Amygdala (tissue), 56 donors: ENCODE data around the gene MOXD1.
"Not testable (repeated sequence)": the region's sequence is repeated elsewhere in the genome, so short reads cannot be mapped to it uniquely, and the experiment has no call there.

Experiments
- DNase-seq, 56 donors: peaks; one replicate each; lab custom pipeline; 2025; lab: John Stamatoyannopoulos, UW

MOXD1 gene

DNA sequence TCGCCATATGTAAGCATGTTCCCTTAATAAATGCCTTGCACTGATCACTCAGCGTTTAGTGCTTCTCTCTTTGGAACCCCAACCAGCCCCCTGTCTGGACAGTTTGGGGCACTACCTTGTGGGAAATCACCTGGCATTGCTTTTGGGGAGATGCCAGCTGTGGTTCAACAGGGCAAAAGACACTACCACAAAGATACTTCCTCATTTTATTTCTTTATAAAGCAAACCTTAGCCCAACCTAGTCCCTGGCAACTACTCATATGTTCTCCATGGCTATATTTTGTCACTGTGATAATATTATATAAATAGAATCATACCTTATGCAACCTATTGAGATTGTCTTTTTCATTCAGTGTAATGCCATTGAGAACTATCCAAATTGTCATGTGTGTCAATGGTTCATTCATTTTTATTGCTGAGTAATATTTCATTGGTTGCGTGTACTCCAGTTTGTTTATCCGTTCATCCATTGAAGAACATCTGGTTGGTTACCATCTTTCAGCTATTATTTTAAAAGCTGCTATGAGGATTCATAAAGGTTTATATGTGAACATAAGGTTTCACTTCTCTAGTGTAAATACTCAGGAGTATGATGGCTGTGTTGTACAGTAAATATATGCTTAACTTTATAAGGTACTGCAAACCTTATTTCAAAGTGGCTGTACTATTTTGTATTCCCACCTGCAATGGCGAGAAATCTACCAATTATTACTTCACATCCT lies 114.8 kb downstream of the MOXD1 start:
- DNase-seq = no peak

DNA sequence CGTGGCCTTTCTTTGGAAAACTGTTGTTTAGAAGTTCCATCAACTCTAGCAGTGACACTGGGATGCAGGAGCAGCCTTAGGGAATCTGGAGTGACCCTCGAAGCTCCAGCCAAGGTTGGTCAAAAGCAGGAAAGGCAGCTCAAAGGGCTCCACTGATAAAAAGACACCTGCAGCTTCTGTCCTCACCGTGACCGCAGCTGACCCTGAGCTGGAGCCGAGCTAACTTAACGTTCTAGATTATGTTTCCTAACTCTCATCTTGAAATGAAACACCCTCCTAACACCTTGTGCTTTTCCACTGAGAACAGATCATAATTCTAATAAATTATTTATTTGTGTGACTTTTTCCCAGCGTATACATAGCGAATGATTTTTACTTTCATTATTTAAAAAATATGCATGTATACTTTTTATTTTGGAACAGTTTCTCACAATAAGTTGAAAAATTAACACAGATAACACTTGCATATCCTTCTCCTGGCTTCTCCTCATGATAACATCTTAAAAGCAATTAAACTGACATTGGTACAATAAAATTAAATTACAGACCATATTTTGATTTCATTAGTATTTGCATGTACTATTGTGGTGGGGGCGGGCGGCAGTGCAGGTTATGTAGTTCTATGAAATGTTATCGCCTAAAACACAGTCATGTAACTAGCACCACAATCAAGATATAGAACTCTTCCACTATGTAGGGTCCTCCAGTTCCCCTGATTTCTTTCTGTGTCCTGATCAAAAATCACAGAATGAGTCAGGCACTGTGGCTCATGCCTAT lies 116.1 kb downstream of the MOXD1 start:
- DNase-seq = no peak

DNA sequence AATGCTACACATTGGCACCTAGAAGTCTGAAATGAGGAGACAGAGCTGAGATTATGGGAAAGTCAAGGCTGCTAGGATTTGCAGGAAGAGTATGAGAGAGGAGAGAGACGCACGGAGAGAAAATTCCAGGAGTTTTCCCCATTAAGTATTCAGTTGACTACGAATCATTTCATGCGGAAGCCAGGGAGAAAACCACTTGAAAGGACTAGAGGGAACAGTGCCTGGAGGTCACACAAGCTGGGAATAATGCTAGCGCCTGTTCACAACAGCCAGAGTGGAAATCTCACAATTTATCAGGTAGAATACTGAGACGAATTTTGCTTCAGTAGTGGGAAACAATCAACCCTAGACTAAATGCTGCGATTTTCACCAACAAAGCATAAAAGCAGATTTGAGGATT lies 118.6 kb downstream of the MOXD1 start:
- DNase-seq = peak in 1 of 56 donors; percentile 3

DNA sequence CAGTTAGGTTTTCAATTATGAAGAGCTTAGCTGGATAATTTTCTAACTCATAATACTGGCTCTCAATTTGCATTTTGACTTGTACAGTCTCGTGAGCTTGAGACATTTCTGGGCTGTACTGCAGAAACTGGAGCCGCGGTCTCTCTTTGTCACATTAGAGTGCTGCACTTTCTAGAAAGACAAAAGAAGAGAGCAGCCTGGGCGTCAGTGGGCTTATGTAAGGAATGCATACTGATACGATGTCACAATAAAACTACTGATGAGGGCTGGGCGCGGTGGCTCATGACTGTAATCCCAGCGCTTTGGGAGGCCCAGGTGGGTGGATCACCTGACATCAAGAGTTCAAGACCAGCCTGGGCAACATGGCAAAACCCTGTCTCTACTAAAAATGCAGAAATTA lies 120.8 kb downstream of the MOXD1 start:
- no peak for DNase-seq

DNA sequence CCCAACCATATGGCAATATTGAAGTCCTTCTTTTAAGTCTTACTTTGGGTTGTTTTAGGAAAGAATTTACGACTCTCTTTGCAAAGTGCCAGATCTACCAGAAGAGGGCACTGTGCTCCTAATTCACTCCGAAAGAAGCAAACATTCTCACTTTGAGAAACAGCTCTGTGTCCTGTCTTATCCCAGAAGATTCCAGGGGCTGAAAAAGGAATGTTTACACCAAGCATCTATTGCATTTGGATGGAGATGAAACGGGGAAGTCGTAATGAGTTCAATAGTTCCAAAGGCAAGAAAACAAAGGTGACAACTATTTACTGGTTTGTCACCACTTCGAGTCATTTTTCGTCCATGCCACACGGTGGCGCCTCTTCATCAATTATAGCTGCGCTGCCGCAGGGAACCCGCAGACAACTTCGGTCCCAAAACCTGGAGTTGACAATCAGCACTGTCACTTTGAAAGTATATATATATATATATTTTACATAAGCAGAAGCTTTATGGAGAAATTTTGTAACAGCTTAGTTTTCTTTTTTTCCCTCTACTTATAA lies 121.6 kb downstream of the MOXD1 start:
- peak in 54 of 56 donors; percentile 5 to 85 (median 57) for DNase-seq

DNA sequence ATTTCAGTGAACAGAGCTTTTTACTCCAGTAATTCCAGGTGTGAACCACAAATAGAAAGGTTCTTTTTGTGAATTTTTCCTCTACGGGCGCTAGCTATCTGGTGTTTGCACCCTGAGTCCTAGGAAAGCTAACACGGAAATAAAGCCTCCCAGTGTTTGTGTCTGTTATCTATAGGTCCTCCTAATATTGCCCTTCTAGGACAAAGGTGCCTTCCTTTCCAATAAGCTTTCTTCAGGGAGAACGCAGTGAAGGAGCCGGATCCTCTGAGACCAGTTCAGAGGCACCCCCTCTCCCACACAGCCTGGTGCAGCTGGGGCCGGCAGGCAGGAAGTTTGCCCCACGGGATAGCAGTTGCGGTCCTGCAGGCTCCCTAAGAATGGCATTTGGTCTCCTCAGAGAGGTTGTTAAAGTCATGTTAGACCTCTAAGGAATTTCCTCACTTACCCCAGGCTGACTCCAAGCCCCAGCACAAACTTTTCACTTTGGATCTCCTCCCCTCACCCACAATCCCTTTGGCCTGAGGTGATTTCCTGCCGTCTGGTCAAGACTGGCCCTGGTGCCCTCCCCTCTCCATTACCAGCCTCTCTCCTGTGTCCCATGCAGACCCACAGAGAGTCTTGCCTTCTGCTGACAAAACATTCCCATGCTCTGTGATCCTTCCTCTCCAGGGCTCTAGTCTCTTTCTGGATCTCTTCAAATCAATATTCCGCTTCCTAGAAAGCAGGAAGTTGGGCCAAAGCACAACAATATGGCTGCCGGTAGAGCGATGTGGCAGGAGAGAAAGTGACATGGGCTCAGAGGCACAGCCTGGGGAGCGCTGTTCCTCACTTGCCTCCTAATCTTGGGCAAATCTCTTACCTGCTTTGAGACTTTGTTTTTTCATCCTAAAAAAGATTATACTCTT lies 126.0 kb downstream of the MOXD1 start:
- DNase-seq = no peak

DNA sequence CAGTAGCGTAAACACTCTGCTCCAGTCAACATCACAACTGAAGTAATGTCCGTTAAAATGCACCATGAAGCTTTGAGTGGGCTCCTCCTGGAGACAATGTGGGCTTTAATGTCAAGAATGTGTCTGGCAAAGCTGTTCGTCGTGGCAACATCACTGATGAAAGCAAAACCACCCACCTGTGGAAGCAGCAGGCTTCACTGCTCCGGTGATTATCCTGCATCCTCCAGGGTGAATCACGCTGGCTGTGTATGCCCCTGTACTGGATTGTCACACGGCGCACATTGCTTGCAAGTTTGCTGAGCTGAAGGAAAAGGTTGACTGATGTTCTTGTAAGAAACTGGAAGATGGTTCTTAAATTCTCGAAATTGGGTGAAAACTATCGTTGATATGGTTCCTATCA lies 128.5 kb downstream of the MOXD1 start:
- DNase-seq = no peak

DNA sequence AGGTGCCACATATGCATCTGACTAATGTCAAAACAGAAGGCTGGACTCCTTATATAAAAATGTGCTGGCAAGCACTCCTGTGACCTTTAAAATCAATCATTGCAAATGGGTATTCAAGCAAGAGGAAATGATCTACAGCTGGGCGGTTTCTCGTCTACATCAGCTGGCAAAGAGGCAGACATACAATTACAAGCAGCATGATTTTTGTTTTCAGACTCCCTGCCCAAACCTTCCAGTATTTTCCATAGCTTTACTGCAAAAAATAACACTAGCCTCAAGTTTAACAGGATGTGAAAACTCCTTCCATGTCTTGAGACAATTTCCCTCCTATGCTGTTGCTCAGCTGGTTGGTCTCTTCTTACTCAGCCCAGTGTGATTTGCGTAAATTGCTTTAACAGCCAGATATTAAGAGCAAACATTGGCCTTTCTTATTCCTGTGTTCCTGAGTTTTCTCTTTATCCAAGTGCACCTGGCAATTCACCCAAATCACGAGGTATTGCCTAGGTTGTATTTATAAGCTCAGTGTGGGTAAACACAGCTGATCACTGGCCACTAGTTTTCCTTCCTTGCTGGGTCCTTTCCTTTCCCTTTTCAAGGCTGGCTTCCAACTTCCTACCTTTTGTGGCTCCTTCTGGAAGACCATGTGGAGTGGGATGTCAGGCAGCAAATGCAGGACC lies 130.4 kb downstream of the MOXD1 start:
- no peak for DNase-seq

DNA sequence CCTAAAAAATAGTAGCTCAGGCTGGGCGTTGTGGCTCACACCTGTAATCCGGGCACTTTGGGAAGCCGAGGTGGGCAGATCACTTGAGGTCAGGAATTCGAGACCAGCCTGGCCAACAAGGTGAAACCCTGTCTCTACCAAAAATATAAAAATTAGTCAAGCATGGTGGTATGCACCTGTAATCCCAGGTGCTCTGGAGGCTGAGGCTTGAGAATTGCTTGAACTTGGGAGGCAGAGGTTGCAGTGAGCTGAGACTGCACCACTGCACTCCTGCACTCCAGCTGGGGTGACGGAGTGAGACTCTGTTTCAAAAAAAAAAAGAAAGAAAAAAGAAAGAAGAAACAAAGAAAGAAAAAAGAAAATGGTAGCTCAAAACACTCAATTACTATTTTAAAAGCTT lies 132.6 kb downstream of the MOXD1 start:
- not testable (repeated sequence) for DNase-seq

DNA sequence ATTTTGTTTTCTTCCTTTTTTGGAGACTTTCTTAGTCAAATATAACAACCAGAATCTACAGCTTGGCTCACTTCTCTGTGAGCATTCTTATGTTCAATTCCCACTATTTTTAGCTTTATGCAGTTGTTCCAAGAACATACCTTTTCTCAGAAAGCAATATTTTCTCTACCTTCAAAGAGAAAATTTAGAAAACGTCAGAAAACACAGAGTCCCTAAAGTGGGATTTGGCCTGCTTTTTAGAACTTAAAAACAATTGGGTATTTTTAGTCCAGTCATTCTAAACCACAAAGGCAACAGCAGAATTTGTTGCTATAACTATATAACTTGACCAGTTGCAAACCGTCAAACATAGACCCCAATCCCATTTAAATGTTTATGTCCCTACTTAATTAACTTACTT lies 133.1 kb downstream of the MOXD1 start:
- DNase-seq = no peak

DNA sequence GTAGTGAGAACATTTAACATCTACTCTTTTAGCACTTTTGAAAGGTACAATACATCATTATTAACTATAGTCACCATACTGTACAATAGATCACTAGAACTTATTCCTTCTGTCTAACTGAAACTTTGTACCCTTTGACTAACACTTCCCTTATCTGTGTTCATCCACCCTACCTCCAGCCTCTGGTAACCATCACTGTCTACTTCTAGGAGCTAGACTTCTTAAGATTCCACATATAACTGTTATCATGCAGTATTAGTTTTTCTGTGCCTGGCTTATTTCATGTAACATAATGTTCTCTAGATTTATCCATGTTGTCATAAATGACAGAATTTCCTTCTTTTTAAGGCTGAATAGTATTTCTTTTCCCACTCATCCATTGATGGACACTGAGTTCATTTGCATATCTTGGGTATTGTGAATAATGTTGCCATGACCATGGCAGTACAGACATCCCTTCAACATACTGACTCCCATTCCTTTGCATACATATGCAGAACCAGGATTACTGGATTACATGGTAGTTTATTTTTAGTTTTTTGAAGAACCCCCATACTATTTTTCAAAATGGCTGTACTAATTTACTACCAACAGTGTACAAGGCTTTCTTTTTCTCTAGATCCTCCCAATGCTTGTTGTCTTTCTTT lies 135.7 kb downstream of the MOXD1 start:
- no peak for DNase-seq

DNA sequence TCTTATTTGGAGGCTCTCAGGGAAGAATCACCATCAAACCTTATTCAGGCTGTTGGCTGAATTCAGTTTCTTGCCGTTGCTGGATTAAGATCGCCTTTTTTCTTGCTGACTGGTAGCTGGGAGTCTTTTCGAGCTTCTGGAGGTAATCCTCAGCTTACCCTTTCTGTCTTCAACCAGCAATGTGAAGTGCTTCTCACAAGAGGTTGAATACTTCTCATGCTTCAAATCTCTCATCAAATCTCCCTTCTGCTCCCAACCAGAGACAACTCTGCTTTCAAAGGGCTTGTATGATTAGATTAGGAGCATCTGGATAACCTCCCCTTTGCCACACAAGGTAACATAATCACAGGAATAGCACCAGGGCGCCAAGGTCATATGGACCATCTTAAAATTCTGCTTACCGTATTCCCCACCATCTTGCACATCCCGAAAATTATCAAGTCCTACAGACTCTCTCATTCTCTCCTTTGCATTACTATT lies 137.2 kb downstream of the MOXD1 start:
- DNase-seq = no peak

DNA sequence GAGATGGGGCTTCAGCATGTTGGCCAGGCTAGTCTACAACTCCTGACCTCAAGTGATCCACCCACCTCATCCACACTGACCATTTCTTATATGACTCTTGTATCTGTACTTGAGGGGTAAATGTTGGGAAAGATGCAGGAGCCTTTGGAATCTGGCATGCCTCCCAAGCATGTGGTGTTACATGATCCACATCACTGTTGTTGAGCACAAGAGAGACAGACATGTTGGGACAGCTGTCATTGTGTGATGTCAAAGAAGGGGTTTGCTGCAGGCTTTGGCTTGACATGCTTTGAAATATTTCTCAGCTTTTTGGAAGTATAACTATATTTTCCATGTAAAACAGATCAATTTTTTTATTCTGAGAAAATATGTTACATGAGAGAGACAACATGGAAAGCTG lies 139.9 kb downstream of the MOXD1 start:
- no peak for DNase-seq

DNA sequence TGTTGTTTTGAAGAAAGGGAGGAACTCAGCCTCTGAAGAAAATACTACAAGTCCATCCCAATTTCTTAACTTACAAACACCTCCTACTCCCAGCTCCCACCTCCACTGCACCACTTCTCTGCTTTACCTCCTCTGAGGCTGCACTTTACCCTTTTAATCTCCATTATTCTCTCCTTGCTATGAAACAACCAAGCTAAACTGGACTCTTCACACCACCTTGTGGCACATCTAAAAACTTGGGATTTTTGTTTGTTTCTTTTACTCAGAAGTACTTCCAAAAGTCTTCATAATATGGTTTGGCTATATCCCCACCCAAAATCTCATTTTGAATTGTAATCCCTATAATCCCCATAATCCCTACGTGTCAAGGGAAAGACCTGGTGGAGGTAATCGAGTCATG lies 142.2 kb downstream of the MOXD1 start:
- DNase-seq = no peak

DNA sequence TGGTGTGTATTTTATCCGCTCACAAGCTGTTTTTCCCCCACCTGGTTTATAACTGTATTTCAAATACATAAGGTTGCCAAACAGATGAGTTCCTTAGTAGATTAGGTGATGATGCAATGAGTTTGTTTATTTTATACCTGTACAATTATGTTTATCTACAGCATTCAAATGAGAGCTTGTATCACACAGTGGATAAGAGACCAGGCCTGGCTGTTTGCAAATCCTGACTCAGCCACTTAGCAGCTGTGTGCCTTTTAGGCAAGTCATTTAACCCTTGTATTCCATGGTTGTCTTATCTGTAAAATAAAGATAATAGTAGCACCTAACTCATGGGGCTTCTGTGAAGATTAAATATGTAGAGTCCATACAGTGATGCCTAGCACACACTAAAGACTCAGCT lies 143.7 kb downstream of the MOXD1 start:
- DNase-seq = no peak

DNA sequence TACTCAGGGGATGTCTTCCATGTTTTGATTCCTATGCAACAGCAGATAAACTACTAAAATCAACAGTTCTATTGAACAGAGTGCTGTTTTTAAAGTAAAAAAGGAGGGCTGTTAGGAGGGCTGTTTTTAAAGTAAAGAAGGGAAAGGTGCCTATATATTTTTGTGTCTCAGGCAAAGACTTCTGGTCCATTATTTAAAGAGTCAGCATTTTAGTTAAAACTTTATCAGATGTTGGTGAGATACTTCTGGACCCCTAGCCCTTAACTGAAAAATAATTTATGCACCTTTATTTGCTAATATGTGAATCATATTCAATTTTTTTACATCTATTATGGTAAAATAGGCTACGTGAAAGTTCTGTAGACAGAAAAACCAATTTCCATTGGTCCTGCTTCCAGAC lies 144.8 kb downstream of the MOXD1 start:
- DNase-seq = no peak

DNA sequence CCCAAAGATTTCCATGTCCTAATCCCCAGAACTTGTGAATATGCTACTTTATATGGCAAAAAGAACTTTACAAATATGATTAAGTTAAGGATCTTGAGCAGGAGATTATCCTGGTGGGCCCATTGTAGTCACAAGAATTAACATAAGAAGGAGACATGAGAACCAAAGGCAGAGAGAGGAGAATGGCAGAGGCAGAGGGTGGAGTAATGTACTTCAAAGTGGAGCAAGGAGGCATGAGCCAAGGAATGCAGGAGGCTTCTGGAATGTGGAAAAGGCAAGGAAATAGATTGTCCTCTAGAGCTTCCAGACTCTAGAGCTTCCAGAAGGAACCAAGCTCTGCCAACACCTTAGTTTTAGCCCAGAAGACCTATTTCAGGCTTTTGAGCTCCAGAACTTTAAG lies 147.4 kb downstream of the MOXD1 start:
- DNase-seq = no peak

DNA sequence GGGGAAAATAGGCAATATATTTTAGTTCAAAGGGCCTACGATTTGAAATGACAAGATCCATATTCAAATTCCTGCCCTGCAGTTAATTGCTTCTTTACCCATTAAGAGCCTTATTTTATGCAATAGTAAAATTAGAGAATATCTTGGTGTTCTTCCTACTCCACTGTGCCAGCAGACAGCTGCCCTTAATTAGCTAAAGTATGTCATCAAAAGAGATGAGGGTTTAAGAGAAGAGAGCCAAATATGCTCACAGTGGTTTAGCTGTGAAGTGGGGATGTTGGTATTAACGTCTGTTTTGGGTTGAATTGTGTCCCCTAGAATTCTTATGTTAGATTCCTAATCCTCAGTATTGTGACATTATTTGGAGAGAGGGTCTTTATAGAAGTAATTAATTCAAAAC lies 148.1 kb downstream of the MOXD1 start:
- DNase-seq = no peak

DNA sequence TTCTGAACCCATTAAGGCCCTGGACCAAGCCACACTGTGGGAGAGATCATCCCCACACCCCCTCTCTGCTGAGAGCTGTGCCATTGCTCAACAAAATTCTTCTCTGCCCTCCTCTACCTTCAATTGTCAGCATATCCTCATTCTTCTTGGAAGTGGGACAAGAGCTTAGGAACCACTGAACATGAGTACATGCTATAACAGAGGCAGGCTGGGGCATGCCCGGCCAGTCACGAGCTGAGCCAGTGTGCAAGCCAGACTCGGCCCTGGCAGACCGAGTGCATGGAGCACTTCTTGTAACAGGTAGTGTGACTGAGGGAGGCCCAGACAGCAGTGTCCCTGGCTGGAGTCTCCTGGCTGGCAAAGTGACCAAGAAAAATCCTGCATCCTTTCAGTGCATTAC lies 149.2 kb downstream of the MOXD1 start:
- DNase-seq = no peak

DNA sequence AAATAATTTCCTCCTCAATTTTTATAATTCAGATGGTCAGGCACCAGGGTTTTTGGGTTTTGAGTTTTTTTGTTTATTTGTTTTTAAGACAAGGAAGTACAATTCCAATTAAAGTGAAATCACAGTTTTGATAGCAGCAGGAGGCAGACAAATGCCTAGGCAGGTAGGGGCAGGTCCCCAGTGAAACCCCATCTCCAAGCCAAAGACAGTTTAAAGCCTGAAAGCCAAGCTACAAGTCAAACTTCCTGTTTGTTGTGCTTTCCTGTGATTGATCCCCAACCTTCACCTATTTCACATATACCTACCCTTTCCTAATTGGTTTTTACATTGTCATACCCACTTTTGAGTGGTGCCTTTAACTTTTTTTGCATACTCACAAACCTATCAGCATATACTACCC lies 149.6 kb downstream of the MOXD1 start:
- DNase-seq = no peak
